NCI-H446 treated with DMSO at 0.1 percent for 48 hours (cell line): Measurements from ENCODE around the gene MACF1.

Experiments used
- DNase-seq: peaks from one replicate; lab custom pipeline; 2025; lab: John Stamatoyannopoulos, UW

The MACF1 gene

DNA sequence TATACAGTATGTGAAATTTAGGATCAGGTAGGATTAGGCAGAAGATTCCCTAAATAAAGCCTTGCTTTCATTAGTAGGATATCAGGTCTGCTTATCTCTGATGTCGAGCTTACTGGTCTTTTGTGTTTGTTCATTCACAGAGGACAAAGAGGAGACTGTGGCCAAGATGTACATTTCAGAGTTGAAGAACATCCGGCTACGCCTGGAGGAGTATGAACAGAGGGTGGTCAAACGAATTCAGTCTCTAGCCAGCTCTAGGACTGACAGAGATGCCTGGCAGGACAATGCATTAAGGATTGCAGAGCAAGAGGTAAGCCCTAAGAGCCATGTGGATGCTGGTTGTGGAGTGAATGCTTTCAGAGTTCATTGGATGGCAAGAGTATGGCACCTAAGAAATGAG, 106.2 kb downstream of the MACF1 start:
- DNase-seq = no peak

DNA sequence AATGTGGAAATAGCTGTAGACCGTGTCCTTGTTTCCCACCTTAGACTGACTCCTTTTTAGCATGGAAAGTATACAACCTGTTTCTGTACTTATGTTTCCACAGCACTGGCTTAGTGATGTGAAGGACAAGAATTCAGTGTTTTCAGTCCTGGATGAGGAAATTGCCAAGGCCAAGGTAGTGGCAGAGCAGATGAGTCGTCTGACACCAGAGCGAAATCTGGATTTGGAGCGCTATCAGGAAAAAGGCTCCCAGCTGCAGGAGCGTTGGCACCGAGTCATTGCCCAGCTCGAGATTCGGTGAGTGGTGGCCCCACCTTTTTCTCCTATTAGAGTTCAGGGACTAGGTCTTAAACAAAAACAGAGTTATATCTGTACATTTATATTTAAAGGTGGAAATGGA, 112.6 kb downstream of the MACF1 start:
- DNase-seq = no peak

DNA sequence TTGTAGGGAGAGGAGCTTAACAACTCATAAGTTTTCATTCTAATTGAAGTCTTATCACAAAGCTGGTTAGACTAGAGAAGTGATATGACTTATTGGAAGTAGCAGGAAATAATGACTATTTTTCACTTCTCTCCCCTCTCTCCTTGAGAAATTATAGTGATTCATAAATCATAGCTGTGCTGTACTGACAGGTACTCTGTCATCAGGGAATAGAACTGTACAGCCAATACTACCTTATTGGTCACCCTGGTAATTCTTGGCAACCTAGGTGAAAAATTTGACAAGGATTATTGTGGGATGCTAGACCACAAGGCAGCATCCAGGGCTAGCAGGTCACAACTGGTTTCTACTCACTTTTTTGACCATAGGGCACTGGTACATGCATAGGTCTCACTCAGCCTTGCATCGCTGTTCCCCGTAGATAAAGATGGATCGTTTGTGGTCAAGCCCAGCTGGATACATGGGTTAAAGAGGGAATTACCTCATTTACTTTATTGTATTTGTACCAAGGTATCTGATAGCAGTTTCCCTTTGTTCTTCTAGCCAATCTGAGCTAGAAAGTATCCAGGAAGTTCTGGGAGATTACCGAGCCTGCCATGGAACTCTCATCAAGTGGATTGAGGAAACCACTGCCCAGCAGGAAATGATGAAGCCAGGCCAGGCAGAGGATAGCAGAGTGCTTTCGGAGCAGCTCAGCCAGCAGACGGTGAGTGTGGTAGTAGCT, 113.6 kb downstream of the MACF1 start:
- DNase-seq = no peak

DNA sequence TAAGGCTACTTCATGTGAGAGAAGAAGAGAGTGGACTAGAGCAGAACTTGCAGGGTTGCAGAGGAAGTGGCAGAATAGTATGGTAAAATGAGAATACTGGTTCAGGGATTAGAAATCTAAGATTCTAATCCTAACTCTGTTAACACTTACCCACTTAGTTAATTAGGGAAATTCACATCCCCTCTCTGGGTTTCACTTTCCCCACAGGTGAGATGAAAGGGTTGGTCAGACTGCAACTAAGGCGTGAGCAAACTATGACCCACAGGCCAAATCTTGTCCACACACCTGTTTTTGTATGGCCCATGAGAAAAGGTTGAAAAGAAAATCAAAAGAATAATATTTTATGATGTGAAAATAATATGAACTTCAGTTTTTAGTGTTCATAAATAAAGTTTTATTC, 117.5 kb downstream of the MACF1 start:
- DNase-seq = no peak

DNA sequence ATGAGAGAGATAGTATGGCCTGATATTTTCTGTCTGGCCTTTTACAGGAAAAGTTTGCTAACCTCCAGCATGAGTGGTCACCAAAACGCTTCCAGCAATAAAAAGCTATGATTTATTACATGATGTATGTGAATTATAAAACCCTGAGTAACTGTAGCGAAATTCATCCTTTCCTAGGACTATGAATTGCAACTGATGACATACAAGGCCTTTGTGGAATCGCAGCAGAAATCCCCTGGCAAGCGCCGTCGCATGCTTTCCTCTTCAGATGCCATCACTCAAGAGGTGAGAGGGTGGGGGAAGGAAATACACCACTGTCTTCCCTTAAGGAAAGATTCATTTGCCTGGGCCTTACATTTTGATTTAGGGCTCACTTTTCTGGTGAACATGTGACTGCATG, 117.9 kb downstream of the MACF1 start:
- DNase-seq = no peak

DNA sequence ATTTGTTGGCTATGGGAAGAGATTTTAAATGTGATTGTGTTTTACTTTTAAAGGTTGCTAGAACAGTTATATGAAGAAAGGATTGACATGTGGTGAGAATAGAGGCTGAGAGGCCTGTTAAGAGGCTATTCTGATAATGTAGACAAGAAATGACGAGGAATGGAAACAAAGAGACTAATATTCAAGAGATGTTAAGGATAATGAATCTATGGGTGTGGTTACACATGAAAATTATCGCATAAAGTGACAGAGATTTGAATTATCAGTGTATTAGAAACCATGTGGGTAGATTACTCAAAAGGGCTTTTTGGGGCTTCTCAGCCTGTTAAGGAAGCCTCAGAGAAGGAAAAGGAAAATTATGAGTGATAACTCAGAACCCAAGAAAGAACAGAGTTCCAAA, 120.4 kb downstream of the MACF1 start:
- DNase-seq = no peak

DNA sequence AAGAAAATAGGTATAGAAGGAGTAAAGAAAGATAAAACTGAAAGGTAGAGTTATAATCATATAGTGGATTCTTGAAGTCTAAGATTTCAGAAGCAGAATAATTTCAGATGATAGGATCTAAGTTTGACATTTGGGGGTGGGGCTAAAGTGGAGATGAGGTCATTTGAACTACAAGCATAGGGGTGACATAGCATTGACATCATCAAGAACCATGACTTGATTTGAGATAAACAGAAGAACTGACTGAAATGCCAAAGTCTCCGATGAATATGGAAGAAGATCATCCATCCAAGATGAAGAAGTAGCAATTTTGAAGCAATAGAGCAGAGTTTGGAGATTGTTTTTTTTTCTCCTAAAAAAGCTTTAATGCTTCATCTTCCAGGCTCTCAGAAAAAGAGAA, 122.3 kb downstream of the MACF1 start:
- no peak for DNase-seq

DNA sequence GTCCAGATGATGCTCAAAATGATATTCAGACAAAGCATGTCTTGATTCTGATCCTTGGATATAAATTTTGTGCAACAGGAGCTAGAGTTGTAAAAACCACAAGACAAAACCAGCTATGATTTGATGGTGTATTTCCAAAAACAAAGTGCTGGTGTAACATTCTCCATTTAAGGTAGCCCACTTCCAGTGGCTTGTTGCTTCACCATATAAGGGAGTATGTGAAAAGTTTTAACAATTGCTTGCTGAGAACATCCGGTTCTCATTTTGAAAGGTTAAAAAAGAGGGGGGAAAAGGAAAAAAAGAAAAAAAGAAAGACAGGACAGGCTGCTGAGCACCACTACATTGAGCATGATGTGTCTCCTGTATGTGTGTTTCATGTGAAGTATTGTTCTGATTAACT, 123.6 kb downstream of the MACF1 start:
- no peak for DNase-seq

DNA sequence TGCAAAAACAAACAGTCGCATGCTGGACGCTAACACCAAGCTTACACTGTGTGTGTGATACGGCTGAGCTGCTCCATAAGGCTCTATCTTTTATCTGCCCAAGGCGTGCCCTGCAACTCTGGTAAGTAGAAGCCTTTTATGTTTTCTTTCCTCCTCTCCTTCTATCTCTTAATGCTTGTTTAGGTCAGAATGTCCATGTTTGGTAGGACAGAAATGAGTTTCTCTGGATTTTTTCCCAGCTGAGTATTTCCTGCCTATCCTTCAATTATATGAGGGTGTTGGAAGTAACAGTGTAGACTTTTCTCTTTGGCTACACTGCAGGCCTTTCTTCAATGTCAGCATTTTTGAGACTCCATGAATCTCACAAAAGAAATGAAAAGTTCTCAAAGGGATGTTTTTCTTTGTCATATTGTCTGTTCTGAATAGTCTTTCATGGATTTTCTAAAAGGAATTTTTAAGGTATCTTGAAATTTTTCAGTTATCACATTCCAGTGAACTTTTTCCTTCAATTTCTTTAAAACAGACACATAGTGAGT, 124.2 kb downstream of the MACF1 start:
- DNase-seq = no peak

DNA sequence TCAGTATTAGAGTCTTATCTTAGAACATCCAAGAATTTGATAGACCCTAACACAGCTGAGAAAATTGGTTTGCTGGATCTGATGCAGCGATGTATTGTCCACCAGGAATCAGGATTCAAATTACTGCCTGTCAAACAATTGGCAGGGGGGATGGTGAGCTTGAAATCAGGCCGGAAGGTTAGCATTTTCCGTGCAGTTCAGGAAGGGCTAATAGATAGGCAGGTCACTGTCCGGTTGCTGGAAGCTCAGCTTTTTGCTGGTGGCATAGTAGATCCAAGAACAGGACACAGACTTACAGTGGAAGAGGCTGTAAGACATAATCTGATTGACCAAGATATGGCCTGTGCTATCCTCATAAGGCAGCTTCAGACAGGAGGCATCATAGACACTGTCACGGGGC, 127.2 kb downstream of the MACF1 start:
- no peak for DNase-seq

DNA sequence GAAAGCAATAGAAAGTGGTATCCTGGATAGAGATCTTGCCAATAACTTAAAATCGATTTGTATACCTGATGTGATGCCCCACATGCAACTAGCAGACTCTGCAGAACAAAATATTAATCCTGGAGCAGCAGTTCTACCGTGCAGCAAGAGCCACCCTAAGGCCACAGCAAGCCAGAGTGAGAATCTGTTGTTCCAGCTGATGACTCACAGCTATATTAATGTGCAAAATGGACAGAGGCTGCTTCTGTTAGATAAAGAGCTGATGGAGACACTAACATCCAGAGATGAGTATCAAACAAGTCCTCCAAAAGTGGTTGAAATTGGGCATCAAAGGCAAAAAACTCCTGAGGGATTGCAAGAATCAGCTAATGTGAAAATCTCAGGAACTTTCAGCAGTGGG, 127.8 kb downstream of the MACF1 start:
- no peak for DNase-seq

DNA sequence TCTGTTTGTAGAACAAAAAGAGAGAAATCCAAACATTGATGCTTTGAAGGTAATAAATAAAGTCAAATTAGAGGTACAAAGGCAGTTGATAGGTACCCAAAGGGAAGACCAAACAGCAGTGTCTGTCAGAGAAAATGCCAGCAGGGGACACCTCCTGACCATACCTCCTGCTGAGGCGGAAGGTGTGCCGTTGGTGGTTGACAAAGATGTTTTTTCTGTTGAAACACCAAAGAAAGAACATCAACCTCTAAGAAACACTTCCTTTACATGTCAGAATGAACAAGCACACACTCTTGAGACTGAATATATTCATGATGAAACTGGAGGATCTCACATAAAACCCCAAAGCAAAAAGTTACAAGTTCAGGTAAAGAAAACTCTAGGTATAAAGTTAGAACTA, 128.3 kb downstream of the MACF1 start:
- no peak for DNase-seq

DNA sequence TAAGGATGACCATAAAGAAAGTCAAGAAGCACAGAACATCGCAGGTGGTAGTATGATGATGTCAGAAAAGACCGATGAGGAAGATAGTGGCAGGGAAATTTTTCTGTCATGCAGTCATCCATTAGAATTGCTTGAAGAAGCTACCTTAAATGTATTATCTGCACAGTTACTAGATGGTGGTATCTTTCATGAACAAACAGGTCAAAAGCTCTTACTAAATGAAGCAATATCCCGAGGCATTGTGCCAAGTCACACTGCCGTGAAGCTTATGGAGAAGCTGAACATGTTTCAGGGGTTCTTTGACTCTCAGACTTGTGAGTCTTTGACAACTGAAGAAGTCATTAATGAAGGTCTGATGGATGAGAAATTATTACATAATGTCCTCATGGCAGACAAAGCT, 128.8 kb downstream of the MACF1 start:
- no peak for DNase-seq

DNA sequence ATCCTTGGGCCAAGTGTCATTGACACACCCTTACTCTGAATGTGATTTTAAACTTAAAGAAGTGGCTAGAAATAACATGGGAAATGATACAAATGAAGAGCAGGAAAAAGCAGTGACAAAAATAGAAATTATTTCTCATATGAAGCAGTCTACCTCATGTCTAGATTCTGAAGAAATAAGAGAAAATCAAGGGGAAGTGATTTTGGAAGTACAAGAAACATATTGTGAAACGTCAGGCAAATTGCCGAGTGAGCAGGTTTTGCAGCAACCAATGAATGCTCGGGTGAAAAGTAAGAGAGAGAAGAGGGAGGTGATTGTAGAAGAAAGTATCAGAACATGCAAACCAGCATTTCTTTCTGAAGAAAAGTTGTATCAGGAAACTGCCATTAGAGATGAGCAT, 130.7 kb downstream of the MACF1 start:
- no peak for DNase-seq

DNA sequence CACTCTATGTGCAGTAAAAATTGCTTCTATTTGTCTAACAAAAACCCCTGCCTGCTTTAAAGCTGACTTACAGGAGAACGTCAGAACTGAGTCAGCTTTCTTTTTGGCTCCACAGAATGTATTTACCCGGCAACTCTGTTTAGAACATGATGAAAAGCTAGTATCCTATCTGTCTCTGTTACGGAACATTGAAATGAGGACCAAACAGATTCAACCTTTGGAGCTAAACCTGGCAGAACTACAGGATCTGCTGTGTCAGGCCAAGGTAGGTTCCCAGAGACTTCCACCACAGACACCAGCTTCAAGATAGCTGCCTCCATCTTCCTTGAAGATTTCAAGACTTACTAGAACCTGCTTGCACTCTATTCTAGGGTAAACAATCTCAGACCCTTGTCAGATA, 132.6 kb downstream of the MACF1 start:
- no peak for DNase-seq

DNA sequence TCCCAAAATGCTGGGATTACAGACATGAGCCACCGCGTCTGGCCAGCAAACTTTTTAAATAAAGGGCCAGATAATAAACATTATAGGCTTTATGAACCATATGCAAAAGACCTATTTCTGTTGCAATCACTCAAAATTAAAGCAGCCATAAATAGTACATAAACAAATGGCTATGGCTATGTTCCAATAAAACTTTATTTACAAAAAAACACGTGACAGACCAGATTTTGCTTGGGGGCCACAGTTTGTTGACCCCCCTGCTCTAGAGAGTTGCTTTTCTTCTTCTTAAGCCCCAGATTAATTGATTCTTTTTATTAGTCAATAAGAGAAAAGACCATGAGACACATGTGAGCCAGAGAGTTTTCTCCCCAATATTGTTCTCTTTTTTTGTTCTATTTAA, 138.3 kb downstream of the MACF1 start:
- no peak for DNase-seq

DNA sequence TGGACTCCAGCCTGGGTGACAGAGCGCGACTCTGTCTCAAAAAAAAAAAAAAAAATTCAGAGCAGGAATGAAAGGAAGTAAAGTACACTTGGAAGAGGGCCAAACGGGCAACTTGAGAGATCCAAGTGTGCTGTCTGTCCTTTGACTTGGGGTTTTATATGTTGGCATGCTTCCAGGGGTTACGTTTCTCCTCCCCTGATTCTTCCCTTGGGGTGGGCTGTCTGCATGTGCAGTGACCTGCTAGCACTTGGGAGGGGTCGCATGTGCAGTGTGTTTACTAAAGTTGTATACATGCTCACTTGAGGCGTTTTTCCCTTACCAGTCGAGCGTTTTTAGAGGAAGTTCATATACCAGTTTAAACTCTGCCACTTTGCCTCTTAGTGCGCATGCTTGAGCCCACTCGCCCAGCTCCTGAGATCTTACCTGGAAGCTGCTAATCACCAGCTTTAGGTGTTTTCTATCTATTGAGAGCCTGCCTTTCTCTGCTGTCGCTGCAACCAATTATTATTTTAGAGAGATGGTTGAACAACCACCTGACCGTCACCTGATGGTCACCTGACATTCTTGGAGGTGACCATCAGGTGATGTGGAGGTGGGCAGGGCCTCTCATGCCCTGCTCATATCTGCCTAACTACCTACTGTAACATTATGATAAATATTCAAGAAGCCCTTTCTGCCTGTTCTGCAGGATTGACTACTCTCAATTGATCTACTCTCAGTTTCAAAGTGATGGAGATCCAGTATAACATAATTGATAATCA, 140.1 kb downstream of the MACF1 start:
- no peak for DNase-seq

DNA sequence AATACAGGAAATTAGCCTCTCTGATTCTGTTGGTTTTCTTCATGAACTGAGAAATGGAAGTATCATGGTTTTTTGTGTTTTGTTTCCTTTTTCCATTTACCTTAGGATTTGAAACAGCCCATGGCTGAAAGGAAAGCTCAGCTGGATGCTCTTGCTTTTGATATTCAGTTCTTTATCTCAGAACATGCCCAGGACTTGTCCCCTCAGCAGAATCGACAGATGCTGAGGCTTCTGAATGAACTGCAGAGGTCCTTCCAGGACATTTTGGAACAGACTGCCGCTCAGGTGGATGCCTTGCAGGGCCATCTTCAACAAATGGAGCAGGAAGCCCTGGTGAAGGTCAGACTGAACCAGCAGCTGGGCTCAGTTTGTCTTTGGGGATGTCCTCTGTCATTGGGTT, 142.4 kb downstream of the MACF1 start:
- DNase-seq = no peak

DNA sequence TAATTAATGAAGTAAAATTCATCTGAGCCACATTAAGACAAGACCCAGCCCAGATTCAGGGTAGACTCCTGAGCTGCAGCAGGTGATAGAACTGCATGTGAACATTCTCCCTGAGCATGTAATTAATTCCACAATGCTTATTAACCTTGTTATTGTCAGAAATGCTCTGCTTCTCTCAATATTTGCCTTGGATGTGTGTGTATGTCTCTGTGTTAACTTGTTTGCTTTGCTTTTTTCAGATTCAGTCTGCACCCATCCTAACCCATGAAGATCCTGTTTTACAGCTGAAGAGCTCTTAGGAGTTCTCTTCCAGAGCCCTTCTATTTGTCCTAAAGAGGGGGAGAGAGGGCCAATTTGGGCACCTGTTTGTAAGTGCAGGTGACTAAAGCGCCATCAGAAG, 143.8 kb downstream of the MACF1 start:
- DNase-seq = no peak

DNA sequence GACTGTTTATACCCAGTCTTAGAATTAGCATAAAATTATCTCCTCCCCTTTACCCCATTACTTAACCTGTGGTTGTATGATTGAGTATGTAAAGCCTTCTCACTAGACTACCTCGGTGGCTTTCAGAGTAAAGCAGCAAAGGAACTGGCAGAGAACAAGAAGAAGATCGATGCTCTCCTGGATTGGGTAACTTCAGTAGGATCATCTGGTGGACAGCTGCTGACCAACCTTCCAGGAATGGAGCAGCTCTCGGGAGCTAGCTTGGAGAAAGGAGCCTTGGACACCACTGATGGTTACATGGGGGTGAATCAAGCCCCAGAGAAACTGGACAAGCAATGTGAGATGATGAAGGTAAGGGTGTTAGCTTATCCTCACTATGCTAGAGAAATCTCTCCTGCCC, 148.4 kb downstream of the MACF1 start:
- DNase-seq = no peak

DNA sequence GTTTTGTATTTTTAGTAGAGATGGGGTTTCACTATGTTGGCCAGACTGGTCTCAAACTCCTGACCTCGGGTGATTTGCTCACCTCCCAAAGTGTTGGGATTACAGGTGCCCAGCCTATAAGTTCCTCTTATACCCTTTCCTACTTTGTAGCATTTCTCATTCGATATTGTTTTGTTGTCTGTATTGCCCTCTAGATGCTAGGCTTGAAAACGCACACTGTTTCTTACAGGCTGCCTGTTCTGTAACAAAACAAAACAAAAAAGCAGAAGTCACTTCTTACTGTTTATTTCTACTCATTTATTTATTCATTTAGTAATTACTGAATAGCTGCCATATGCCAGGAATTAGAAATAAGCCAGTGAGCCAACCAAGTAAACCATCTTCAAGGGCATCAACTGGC, 150.1 kb downstream of the MACF1 start:
- DNase-seq = no peak

DNA sequence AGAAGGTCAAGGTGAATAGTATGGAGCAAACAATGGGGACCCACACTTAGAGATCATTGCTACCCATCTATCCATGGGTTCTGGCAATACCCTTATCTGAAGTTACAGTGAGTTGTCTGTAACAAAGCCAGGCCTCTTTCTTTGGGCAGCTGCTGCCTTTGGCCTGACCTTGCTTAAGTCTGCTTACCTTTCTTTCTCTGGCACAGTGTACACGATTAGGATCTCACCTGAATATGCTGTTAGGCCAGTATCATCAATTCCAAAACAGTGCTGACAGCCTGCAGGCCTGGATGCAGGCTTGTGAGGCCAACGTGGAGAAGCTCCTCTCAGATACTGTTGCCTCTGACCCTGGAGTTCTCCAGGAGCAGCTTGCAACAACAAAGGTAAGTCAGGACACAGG, 154.0 kb downstream of the MACF1 start:
- no peak for DNase-seq

DNA sequence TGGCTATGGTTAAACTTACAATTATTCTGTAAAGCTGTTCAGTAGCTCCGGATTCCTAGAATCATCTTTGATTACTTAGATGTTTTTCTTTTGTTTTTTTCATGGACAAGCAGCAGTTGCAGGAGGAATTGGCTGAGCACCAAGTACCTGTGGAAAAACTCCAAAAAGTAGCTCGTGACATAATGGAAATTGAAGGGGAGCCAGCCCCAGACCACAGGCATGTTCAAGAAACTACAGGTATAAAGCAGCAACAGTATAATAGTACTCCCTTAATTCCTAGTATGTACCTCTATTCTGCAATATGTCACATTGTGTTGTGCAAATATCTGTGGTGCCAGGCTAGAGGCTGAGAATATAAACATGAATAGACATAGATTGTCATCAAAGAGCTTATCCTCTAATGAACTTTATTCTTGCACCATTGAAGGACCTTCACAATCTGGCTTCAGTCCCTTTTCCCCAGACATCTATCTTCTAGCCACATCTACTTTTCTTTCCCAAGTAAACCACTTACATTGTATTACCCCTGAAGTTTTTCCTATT, 154.6 kb downstream of the MACF1 start:
- no peak for DNase-seq
